Measurements from ENCODE around the gene PCDH15. TPM values are rescaled to one million over a fixed set of nuclear protein-coding genes. Genes with fewer than 3 reads are reported as not detected.
A peak's percentile ranks its signal among the peaks of the same experiment; 100 is the strongest.

Gene PCDH15
- total RNA-seq, 1 experiment from 2014 or later: 0.59 TPM

DNA sequence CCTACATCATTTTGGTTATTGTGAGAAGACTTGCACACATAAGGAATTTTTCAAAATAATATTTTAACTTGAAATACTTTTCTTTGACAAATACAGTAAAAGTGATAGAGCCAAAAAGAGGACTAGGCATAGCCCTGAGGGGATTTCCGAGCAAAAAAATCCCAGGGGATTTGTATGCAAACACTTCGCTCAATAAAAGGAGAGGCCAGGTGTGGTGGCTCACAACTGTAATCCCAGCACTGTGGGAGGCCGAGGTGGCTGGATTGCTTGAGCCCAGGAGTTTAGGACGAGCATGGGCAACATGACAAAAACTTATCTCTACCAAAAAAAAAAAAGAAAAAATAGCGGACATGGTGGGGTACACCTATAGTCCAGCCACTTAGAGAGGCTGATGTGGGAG lies 193.0 kb downstream of the PCDH15 start:
- DNase-seq (ENCODE audit: low spot score) (peak; percentile 42), ATAC-seq (peak; percentile 74)
- CTCF ChIA-PET: no interaction called here
- peaks cover 9% of the 10 kb centered on the region; the same call in 1 of the 2 replicates for H3K9me3 Mint-ChIP-seq
- no peaks in the 10 kb centered on the region for H3K27me3 Mint-ChIP-seq (ENCODE audit: low read depth)
- TF ChIP-seq RORB (CRISPR knock-in tag; IDR thresholded peaks at IDR 0.05) (no peak), ZNF121 (CRISPR knock-in tag; IDR thresholded peaks at IDR 0.05) (no peak), FOXP1 (CRISPR knock-in tag; IDR thresholded peaks at IDR 0.05; ENCODE audit: borderline replicate concordance) (no peak), ELF4 (CRISPR knock-in tag; IDR thresholded peaks at IDR 0.05; ENCODE audit: low read depth) (no peak)
- TF ChIP-seq, protein P1, sequence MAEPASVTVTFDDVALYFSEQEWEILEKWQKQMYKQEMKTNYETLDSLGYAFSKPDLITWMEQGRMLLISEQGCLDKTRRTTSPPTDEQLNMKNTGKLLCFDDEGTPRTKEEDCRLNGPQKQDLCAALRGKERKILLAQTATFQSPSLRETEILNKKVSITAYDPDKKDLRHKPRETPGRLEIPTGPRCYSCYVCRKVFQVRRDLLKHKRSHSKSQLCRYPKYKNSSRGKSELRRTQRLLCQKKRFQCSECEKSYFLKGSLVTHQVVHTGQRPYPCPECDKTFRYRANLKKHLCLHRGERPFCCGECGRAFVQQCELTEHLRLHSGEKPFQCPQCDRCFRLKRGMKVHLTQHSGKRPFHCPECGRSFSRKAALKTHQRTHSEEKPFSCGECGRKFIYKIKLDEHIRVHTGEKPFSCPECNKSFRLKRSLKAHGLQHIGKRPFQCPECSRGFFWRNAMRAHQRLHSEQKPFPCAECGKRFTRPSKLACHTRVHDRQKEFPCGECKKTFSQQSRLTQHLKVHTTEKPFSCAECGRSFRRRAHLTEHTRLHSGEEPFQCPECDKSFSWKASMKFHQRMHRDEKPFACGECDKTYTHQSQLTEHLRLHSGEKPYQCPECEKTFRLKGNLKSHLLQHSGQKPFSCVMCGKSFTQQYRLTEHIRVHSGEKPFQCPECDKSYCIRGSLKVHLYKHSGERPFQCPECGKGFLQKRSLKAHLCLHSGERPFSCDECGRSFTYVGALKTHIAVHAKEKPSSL (CRISPR knock-in tag; conservative IDR thresholded peaks at IDR 0.05): no peak
- H3K4me3 Mint-ChIP-seq: no peak overlapping the region
- peaks cover 24% of the 10 kb centered on the region for H3K4me1 Mint-ChIP-seq
- H3K27ac Mint-ChIP-seq: peak overlapping the region; percentile 72; the same call in 1 of the 2 replicates
- POLR2A ChIA-PET: no interaction called here
- no peaks in the 10 kb centered on the region for H3K36me3 Mint-ChIP-seq

DNA sequence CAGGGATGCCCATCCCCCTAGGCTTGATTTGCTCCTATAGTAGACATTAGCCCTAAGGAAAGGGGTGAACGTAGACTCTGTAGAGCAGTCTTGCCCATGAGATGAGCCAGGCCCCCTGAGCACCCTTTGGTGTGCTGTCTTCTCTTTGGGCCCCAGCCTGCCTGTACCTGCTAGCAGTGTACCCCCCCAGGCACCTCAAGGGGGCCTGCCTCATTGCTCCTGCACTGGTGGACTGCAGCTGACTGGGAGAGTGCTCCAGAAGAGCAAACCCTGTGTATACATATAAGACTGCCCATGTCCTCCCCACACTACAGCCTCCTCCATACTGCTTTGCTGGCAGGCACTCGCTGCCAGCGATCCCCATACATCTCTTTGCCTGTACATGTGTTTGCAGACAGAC lies 206.7 kb downstream of the PCDH15 start:
- ChIA-PET CTCF (interaction anchor here (0.6 kb wide), 1 partner anchor 947 kb away, joined by 3 read pairs; no protein-coding TSS in a partner anchor), POLR2A (no interaction called here)
- DNase-seq (ENCODE audit: low spot score) (no peak), ATAC-seq (no peak)
- TF ChIP-seq RORB (CRISPR knock-in tag; IDR thresholded peaks at IDR 0.05) (no peak), NR3C1 (CRISPR knock-in tag; conservative IDR thresholded peaks at IDR 0.05; ENCODE audit: low read depth) (no peak), ESRRA (CRISPR knock-in tag; IDR thresholded peaks at IDR 0.05; ENCODE audit: borderline replicate concordance) (no peak), EMX1 (CRISPR knock-in tag; IDR thresholded peaks at IDR 0.05) (no peak), MYBL2 (CRISPR knock-in tag; IDR thresholded peaks at IDR 0.05) (no peak), CBFB (CRISPR knock-in tag; IDR thresholded peaks at IDR 0.05; ENCODE audit: low read depth) (no peak), CREB1 (CRISPR knock-in tag; IDR thresholded peaks at IDR 0.05) (no peak), SMAD4 (CRISPR knock-in tag; IDR thresholded peaks at IDR 0.05) (no peak)
- TF ChIP-seq, protein P2, sequence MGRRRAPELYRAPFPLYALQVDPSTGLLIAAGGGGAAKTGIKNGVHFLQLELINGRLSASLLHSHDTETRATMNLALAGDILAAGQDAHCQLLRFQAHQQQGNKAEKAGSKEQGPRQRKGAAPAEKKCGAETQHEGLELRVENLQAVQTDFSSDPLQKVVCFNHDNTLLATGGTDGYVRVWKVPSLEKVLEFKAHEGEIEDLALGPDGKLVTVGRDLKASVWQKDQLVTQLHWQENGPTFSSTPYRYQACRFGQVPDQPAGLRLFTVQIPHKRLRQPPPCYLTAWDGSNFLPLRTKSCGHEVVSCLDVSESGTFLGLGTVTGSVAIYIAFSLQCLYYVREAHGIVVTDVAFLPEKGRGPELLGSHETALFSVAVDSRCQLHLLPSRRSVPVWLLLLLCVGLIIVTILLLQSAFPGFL (CRISPR knock-in tag; IDR thresholded peaks at IDR 0.05; ENCODE audit: borderline replicate concordance): no peak
- TF ChIP-seq, protein P3, sequence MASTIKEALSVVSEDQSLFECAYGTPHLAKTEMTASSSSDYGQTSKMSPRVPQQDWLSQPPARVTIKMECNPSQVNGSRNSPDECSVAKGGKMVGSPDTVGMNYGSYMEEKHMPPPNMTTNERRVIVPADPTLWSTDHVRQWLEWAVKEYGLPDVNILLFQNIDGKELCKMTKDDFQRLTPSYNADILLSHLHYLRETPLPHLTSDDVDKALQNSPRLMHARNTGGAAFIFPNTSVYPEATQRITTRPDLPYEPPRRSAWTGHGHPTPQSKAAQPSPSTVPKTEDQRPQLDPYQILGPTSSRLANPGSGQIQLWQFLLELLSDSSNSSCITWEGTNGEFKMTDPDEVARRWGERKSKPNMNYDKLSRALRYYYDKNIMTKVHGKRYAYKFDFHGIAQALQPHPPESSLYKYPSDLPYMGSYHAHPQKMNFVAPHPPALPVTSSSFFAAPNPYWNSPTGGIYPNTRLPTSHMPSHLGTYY (CRISPR knock-in tag; IDR thresholded peaks at IDR 0.05): no peak
- TF ChIP-seq, protein P4, sequence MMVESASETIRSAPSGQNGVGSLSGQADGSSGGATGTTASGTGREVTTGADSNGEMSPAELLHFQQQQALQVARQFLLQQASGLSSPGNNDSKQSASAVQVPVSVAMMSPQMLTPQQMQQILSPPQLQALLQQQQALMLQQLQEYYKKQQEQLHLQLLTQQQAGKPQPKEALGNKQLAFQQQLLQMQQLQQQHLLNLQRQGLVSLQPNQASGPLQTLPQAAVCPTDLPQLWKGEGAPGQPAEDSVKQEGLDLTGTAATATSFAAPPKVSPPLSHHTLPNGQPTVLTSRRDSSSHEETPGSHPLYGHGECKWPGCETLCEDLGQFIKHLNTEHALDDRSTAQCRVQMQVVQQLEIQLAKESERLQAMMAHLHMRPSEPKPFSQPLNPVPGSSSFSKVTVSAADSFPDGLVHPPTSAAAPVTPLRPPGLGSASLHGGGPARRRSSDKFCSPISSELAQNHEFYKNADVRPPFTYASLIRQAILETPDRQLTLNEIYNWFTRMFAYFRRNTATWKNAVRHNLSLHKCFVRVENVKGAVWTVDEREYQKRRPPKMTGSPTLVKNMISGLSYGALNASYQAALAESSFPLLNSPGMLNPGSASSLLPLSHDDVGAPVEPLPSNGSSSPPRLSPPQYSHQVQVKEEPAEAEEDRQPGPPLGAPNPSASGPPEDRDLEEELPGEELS (CRISPR knock-in tag; IDR thresholded peaks at IDR 0.05): no peak
- TF ChIP-seq, protein P5, sequence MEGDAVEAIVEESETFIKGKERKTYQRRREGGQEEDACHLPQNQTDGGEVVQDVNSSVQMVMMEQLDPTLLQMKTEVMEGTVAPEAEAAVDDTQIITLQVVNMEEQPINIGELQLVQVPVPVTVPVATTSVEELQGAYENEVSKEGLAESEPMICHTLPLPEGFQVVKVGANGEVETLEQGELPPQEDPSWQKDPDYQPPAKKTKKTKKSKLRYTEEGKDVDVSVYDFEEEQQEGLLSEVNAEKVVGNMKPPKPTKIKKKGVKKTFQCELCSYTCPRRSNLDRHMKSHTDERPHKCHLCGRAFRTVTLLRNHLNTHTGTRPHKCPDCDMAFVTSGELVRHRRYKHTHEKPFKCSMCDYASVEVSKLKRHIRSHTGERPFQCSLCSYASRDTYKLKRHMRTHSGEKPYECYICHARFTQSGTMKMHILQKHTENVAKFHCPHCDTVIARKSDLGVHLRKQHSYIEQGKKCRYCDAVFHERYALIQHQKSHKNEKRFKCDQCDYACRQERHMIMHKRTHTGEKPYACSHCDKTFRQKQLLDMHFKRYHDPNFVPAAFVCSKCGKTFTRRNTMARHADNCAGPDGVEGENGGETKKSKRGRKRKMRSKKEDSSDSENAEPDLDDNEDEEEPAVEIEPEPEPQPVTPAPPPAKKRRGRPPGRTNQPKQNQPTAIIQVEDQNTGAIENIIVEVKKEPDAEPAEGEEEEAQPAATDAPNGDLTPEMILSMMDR (IDR thresholded peaks at IDR 0.05): no peak
- Mint-ChIP-seq H3K4me3 (no peak overlapping the region), H3K9me3 (peaks cover 36% of the 10 kb centered on the region), H3K27me3 (ENCODE audit: low read depth) (no peaks in the 10 kb centered on the region; the same call in 1 of the 2 replicates), H3K27ac (no peak overlapping the region), H3K36me3 (peaks cover 15% of the 10 kb centered on the region), H3K4me1 (no peaks in the 10 kb centered on the region)

All from WTC11 (cell line).